MCF 10A (cell line): Measurements from ENCODE around the gene MTCH2. TPM values are rescaled to one million over a fixed set of nuclear protein-coding genes. Genes with fewer than 3 reads are reported as not detected.

ENCODE experiments used
- BruUV-seq: library from RNA; stranded (reverse); fragments of 400-500 nt; replicated peaks from 2 replicates; lab custom pipeline; 2021; lab: Mats Ljungman, UMichigan
- CTCF ChIA-PET: fragments of 300-600 bp; sonication (Branson Sonifier 250); formaldehyde crosslinking; extraction: SDS; loops from one replicate; lab custom pipeline; 2021; ENCODE audit warnings: antibody characterized with exemption, inconsistent platforms; lab: Yijun Ruan, JAX
- POLR2A ChIA-PET: fragments of 300-600, 350-650 bp; sonication (Branson Sonifier 250); formaldehyde crosslinking; extraction: SDS; loops from one replicate; lab custom pipeline; 2020; ENCODE audit warnings: antibody characterized with exemption, inconsistent platforms; lab: Yijun Ruan, JAX
- DNase-seq: peaks from one replicate; pipeline ENCODE4 v3.0.0-alpha.2; 2018; ENCODE audit not compliant: unreplicated experiment
- H3K27ac Mint-ChIP-seq: one replicate; pipeline ENCODE4 v1.8.0; 2022; ENCODE audit warnings: mild to moderate bottlenecking, low read depth, mixed read lengths; ENCODE audit not compliant: unreplicated experiment
- H3K27me3 Mint-ChIP-seq: one replicate; pipeline ENCODE4 v1.8.0; 2022; ENCODE audit warnings: mixed read lengths; ENCODE audit not compliant: insufficient read depth, unreplicated experiment
- H3K36me3 Mint-ChIP-seq: one replicate; pipeline ENCODE4 v1.8.0; 2022; ENCODE audit warnings: mild to moderate bottlenecking, moderate library complexity, mixed read lengths; ENCODE audit not compliant: insufficient read depth, unreplicated experiment
- H3K4me1 Mint-ChIP-seq: one replicate; pipeline ENCODE4 v1.8.0; 2022; ENCODE audit warnings: mixed read lengths; ENCODE audit not compliant: insufficient read depth, unreplicated experiment
- H3K4me3 Mint-ChIP-seq: one replicate; pipeline ENCODE4 v1.8.0; 2022; ENCODE audit warnings: mild to moderate bottlenecking, moderate library complexity, mixed read lengths; ENCODE audit not compliant: unreplicated experiment
- H3K9me3 Mint-ChIP-seq: one replicate; pipeline ENCODE4 v1.8.0; 2022; ENCODE audit warnings: mixed read lengths; ENCODE audit not compliant: unreplicated experiment
- CTCF ChIP-seq: fragments of 200-600 bp; IDR thresholded peaks from one replicate; pipeline ENCODE4 v1.8.0; 2022; ENCODE audit warnings: antibody characterized with exemption, mild to moderate bottlenecking; ENCODE audit not compliant: unreplicated experiment
- intact Hi-C: fragments of 100-400 bp; cut with micrococcal nuclease; formaldehyde crosslinking; loops from 2 replicates; pipeline ENCODE4 v1.14.1; 2022
- total RNA-seq: library from RNA; stranded (reverse); gene quantifications from 2 replicates; pipeline ENCODE4 v1.2.3, GENCODE V29; 2022

MTCH2 gene
- total RNA-seq, 1 experiment from 2014 or later: 133 TPM

GRCh38 chr11:47572715-47573255 lies 69.6 kb downstream of the MTCH2 start:
- no TSS peak for BruUV-seq
- ChIA-PET CTCF (interaction anchor here (0.5 kb wide), 1 partner anchor 74 kb away, joined by 3 read pairs; no protein-coding TSS in a partner anchor), POLR2A (interaction anchor here (3.2 kb wide), 1 partner anchor 20 kb away, joined by 8 read pairs; the partner anchor contains the start of gene CELF1)
- H3K27me3 Mint-ChIP-seq: no peaks in the 10 kb centered on the region
- H3K9me3 Mint-ChIP-seq: no peaks in the 10 kb centered on the region
- H3K27ac Mint-ChIP-seq: peak overlapping the region; percentile 7
- no peak for DNase-seq
- peaks cover 17% of the 10 kb centered on the region for H3K4me1 Mint-ChIP-seq
- H3K36me3 Mint-ChIP-seq: peaks cover 43% of the 10 kb centered on the region
- H3K4me3 Mint-ChIP-seq: no peak overlapping the region
- no peak for TF ChIP-seq CTCF
- intact Hi-C loops: no loop called here

GRCh38 chr11:47571895-47572294 lies 70.5 kb downstream of the MTCH2 start:
- POLR2A ChIA-PET: interaction anchor here (3.2 kb wide), 1 partner anchor 19 kb away, joined by 8 read pairs; the partner anchor contains the start of gene CELF1
- no TSS peak for BruUV-seq
- Mint-ChIP-seq H3K27ac (no peak overlapping the region), H3K27me3 (no peaks in the 10 kb centered on the region), H3K9me3 (no peaks in the 10 kb centered on the region), H3K36me3 (peaks cover 36% of the 10 kb centered on the region), H3K4me3 (no peak overlapping the region), H3K4me1 (peaks cover 15% of the 10 kb centered on the region)
- intact Hi-C loops: no loop called here
- no peak for DNase-seq
- no peak for TF ChIP-seq CTCF
- CTCF ChIA-PET: interaction anchor here (0.5 kb wide), 1 partner anchor 73 kb away, joined by 3 read pairs; no protein-coding TSS in a partner anchor

GRCh38 chr11:47571357-47571729 lies 71.0 kb downstream of the MTCH2 start:
- Mint-ChIP-seq H3K27ac (no peak overlapping the region), H3K4me3 (no peak overlapping the region), H3K27me3 (no peaks in the 10 kb centered on the region), H3K9me3 (no peaks in the 10 kb centered on the region), H3K36me3 (peaks cover 30% of the 10 kb centered on the region), H3K4me1 (peaks cover 15% of the 10 kb centered on the region)
- intact Hi-C loops: no loop called here
- no TSS peak for BruUV-seq
- TF ChIP-seq CTCF: no peak
- ChIA-PET POLR2A (interaction anchor here (3.2 kb wide), 1 partner anchor 18 kb away, joined by 8 read pairs; the partner anchor contains the start of gene CELF1), CTCF (no interaction called here)
- DNase-seq: no peak

- Mint-ChIP-seq H3K4me3 (no peak overlapping the region), H3K4me1 (peaks cover 15% of the 10 kb centered on the region), H3K27me3 (no peaks in the 10 kb centered on the region), H3K27ac (no peak overlapping the region), H3K9me3 (no peaks in the 10 kb centered on the region), H3K36me3 (peaks cover 27% of the 10 kb centered on the region)
- BruUV-seq: no TSS peak
- intact Hi-C loops: no loop called here
- ChIA-PET CTCF (no interaction called here), POLR2A (interaction anchor here (0.9 to 3.2 kb wide), 2 partner anchors 15 to 18 kb away, joined by 3 to 8 read pairs; partner anchors contain the start of gene CELF1)
- no peak for TF ChIP-seq CTCF
- no peak for DNase-seq
Observed at GRCh38 chr11:47570651-47571356, 71.6 kb downstream of the MTCH2 start.
